ENCODE data around the gene ELOA. TPM values are rescaled to one million over a fixed set of nuclear protein-coding genes. Genes with fewer than 3 reads are reported as not detected.

The ELOA gene
- total RNA-seq, 2 experiments from 2014 or later, result 29.7 to 29.9 TPM

DNA sequence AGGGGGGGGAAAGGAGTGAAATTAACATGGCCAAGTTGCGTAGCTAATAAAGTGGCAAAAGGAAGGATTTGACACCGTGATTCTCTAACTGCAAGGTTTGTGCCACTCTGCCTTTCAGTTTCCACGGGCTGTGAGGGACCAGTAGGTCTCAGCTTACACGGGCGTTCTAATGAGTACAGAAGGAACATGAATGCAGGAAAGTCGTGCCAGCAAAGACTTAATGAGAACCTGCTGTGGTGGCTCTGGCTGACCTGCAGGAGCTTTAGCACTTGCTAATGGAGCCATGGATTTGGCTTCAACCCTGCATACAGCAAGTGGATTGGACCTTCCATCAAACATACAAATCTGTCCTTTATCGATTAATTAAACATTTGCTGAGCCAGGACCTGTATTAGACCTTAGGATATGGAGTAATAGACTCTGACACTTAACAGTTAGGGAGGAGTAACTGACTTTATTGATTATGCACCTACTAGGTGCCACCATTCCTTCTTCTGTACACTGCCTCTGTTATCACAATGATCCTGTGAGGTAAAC lies 19.8 kb downstream of the ELOA start:
- ChIA-PET POLR2A (interaction anchor here (1.5 kb wide), 1 partner anchor 44 kb away, joined by 3 read pairs; no protein-coding TSS in a partner anchor), CTCF (interaction anchor here (1.8 kb wide), 1 partner anchor 8 kb away, joined by 9 read pairs; no protein-coding TSS in a partner anchor)
- DNase-seq (no peak), ATAC-seq (no peak)
- no peaks in the 10 kb centered on the region for H3K4me1 Mint-ChIP-seq (ENCODE audit: low read depth)
- intact Hi-C loops (cut with micrococcal nuclease), result no loop called here
- peaks cover 32% of the 10 kb centered on the region for H3K36me3 Mint-ChIP-seq (ENCODE audit: low read depth)
- TF ChIP-seq CTCF (IDR thresholded peaks at IDR 0.05), result no peak
- no peaks in the 10 kb centered on the region for H3K9me3 Mint-ChIP-seq
- no peak overlapping the region for H3K4me3 Mint-ChIP-seq
- H3K27me3 Mint-ChIP-seq, result no peaks in the 10 kb centered on the region
- H3K27ac Mint-ChIP-seq, result no peak overlapping the region

GRCh38 chr1:23768733-23769132 lies 25.5 kb downstream of the ELOA start:
- Mint-ChIP-seq H3K36me3 (ENCODE audit: low read depth) (peaks cover 11% of the 10 kb centered on the region), H3K27ac (no peak overlapping the region)
- CTCF ChIA-PET, result interaction anchor here (1.5 to 2.3 kb wide), 2 partner anchors 41 to 148 kb away, joined by 5 read pairs; no protein-coding TSS in a partner anchor

GRCh38 chr1:23772049-23772853 lies 29.0 kb downstream of the ELOA start:
- Mint-ChIP-seq H3K27ac (no peak overlapping the region), H3K4me1 (ENCODE audit: low read depth) (peaks cover 32% of the 10 kb centered on the region), H3K4me3 (no peak overlapping the region), H3K9me3 (no peaks in the 10 kb centered on the region), H3K27me3 (no peaks in the 10 kb centered on the region), H3K36me3 (ENCODE audit: low read depth) (peaks cover 4% of the 10 kb centered on the region)
- CTCF ChIA-PET, result interaction anchor here (0.6 to 2.8 kb wide), 53 partner anchors 8 to 658 kb away, joined by 3 to 46 read pairs (median 4); partner anchors contain the start of genes CNR2, FUCA1, GALE and HMGCL
- peak; percentile 95 for DNase-seq
- TF ChIP-seq CTCF (IDR thresholded peaks at IDR 0.05), result peak; percentile 90
- ATAC-seq, result peak; percentile 99
- intact Hi-C loops (cut with micrococcal nuclease), result no loop called here
- POLR2A ChIA-PET, result interaction anchor here (0.7 to 0.9 kb wide), 2 partner anchors 27 to 74 kb away, joined by 3 read pairs; no protein-coding TSS in a partner anchor

More at GRCh38 chr1:23768733-23769132, 25.5 kb downstream of the ELOA start:
- H3K9me3 Mint-ChIP-seq, result no peaks in the 10 kb centered on the region
- no peak overlapping the region for H3K4me3 Mint-ChIP-seq
- no peak for DNase-seq
- POLR2A ChIA-PET, result interaction anchor here (1.1 kb wide), 1 partner anchor 10 kb away, joined by 3 read pairs; the partner anchor contains the start of gene PITHD1
- TF ChIP-seq CTCF (IDR thresholded peaks at IDR 0.05), result no peak
- no peak for ATAC-seq
- no peaks in the 10 kb centered on the region for H3K27me3 Mint-ChIP-seq
- peaks cover 8% of the 10 kb centered on the region for H3K4me1 Mint-ChIP-seq (ENCODE audit: low read depth)
- intact Hi-C loops (cut with micrococcal nuclease), result no loop called here

- CTCF ChIA-PET, result no interaction called here
- Mint-ChIP-seq H3K36me3 (ENCODE audit: low read depth) (peaks cover 1% of the 10 kb centered on the region), H3K27ac (no peak overlapping the region), H3K27me3 (no peaks in the 10 kb centered on the region), H3K9me3 (no peaks in the 10 kb centered on the region), H3K4me3 (no peak overlapping the region), H3K4me1 (ENCODE audit: low read depth) (peaks cover 34% of the 10 kb centered on the region)
- no peak for DNase-seq
- ATAC-seq, result no peak
- intact Hi-C loops (cut with micrococcal nuclease), result no loop called here
- POLR2A ChIA-PET, result no interaction called here
- TF ChIP-seq CTCF (IDR thresholded peaks at IDR 0.05), result no peak
Observed at GRCh38 chr1:23772854-23773242, 29.6 kb downstream of the ELOA start.
